ENCODE data around the gene GABRB2. TPM values are rescaled to one million over a fixed set of nuclear protein-coding genes. Genes with fewer than 3 reads are reported as not detected.

The GABRB2 gene
- polyA plus RNA-seq, 2 of the 4 experiments (the other 2 are of a cell fraction): not detected

GRCh38 chr5:161391016-161391415 lies 155.5 kb downstream of the GABRB2 start:
- POLR2A ChIA-PET: no interaction called here
- Histone ChIP-seq H3K4me3 (no peak overlapping the region), H3K4me2 (no peak overlapping the region), H3K27ac (no peak overlapping the region), H3K9me3 (no peaks in the 10 kb centered on the region), H3K4me1 (no peaks in the 10 kb centered on the region)
- no peak for ATAC-seq
- CTCF ChIA-PET: interaction anchor here (1.7 kb wide), 1 partner anchor 1957 kb away, joined by 4 read pairs; no protein-coding TSS in a partner anchor
- WGBS (ENCODE audit: missing lambda C conversion rate): 0% methylated on average over 1 of the region's 1 CpG
- DNase-seq (ENCODE audit: low read depth in 1 of 2, low spot score in 1 of 2): no peak
- no peak for TF ChIP-seq MAFK (IDR thresholded peaks at IDR 0.05; ENCODE audit: partially characterized antibody)
- TF ChIP-seq RAD21 (conservative IDR thresholded peaks at IDR 0.05 in 1 of 2, IDR thresholded peaks at IDR 0.05 in 1 of 2): no peak
- no peak for TF ChIP-seq RNF2 (IDR thresholded peaks at IDR 0.05; ENCODE audit: borderline replicate concordance, low read depth)
- no peak for TF ChIP-seq ZSCAN20 (CRISPR knock-in tag; IDR thresholded peaks at IDR 0.05)
- TF ChIP-seq MYC (IDR thresholded peaks at IDR 0.05; ENCODE audit: borderline replicate concordance, low read length): no peak
- TF ChIP-seq EHMT2 (IDR thresholded peaks at IDR 0.05; ENCODE audit: low read depth): no peak
- no peak for TF ChIP-seq NFE2L2 (conservative IDR thresholded peaks at IDR 0.05; ENCODE audit: low read length)
- TF ChIP-seq HMGXB4 (CRISPR knock-in tag; IDR thresholded peaks at IDR 0.05; ENCODE audit: borderline replicate concordance): no peak
- no peak for TF ChIP-seq SREBF2 (IDR thresholded peaks at IDR 0.05)
- no peak for TF ChIP-seq BCL3 (IDR thresholded peaks at IDR 0.05)
- no peak for TF ChIP-seq HEYL (CRISPR knock-in tag; IDR thresholded peaks at IDR 0.05)
- TF ChIP-seq NR3C1 (IDR thresholded peaks at IDR 0.05): no peak
- TF ChIP-seq ESRRA (IDR thresholded peaks at IDR 0.05; ENCODE audit: borderline replicate concordance, low read length): no peak
- TF ChIP-seq TFCP2L1 (CRISPR knock-in tag; IDR thresholded peaks at IDR 0.05): no peak
- TF ChIP-seq CHD2 (IDR thresholded peaks at IDR 0.05; ENCODE audit: low read length, partially characterized antibody): no peak
- TF ChIP-seq JUNB (IDR thresholded peaks at IDR 0.05): no peak
- no peak for TF ChIP-seq NPAS2 (CRISPR knock-in tag; IDR thresholded peaks at IDR 0.05; ENCODE audit: borderline replicate concordance)
- no peak for TF ChIP-seq JUN (IDR thresholded peaks at IDR 0.05)
- no peak for TF ChIP-seq TP53 (CRISPR knock-in tag; IDR thresholded peaks at IDR 0.05)
- no peak for TF ChIP-seq BHLHE40 (IDR thresholded peaks at IDR 0.05; ENCODE audit: low read depth, low read length)
- no peak for FAIRE-seq

- TF ChIP-seq JUN (IDR thresholded peaks at IDR 0.05) (no peak), ZSCAN20 (CRISPR knock-in tag; IDR thresholded peaks at IDR 0.05) (no peak)
- no peak overlapping the region for H3K4me3 ChIP-seq
- 0% methylated on average over 2 of the region's 2 CpGs for WGBS (ENCODE audit: missing lambda C conversion rate)
- no peaks in the 10 kb centered on the region for H3K4me1 ChIP-seq
- ATAC-seq (no peak), FAIRE-seq (no peak), DNase-seq (ENCODE audit: low read depth in 1 of 2, low spot score in 1 of 2) (no peak)
- ChIA-PET CTCF (no interaction called here), POLR2A (no interaction called here)
- no peak overlapping the region for H3K4me2 ChIP-seq
- no peak overlapping the region for H3K27ac ChIP-seq
- no peaks in the 10 kb centered on the region for H3K9me3 ChIP-seq
Observed at GRCh38 chr5:161387121-161387520, 159.4 kb downstream of the GABRB2 start.

GRCh38 chr5:161385027-161385426 lies 161.5 kb downstream of the GABRB2 start:
- WGBS (ENCODE audit: missing lambda C conversion rate): 23% methylated on average over 4 of the region's 4 CpGs
- no peak for FAIRE-seq

More at GRCh38 chr5:161385027-161385426, 161.5 kb downstream of the GABRB2 start:
- H3K4me3 ChIP-seq: no peak overlapping the region
- CTCF ChIA-PET: no interaction called here
- POLR2A ChIA-PET: no interaction called here
- TF ChIP-seq HOXB5 (CRISPR knock-in tag; IDR thresholded peaks at IDR 0.05): no peak
- no peak for TF ChIP-seq POLR2AphosphoS2 (conservative IDR thresholded peaks at IDR 0.05; ENCODE audit: low read length)
- no peak for TF ChIP-seq USF2 (IDR thresholded peaks at IDR 0.05)
- TF ChIP-seq ZFP36 (IDR thresholded peaks at IDR 0.05; ENCODE audit: borderline replicate concordance, partially characterized antibody): no peak
- no peak for TF ChIP-seq ZSCAN20 (CRISPR knock-in tag; IDR thresholded peaks at IDR 0.05)
- no peak for TF ChIP-seq ATOH8 (CRISPR knock-in tag; IDR thresholded peaks at IDR 0.05; ENCODE audit: low read depth)
- no peak for TF ChIP-seq HDAC2 (IDR thresholded peaks at IDR 0.05)
- TF ChIP-seq EHF (CRISPR knock-in tag; IDR thresholded peaks at IDR 0.05): no peak
- TF ChIP-seq RARB (CRISPR knock-in tag; IDR thresholded peaks at IDR 0.05): no peak
- no peak for TF ChIP-seq ESRRA (IDR thresholded peaks at IDR 0.05; ENCODE audit: borderline replicate concordance, low read length)
- no peak for TF ChIP-seq BCL3 (IDR thresholded peaks at IDR 0.05)
- no peak for TF ChIP-seq SREBF2 (IDR thresholded peaks at IDR 0.05)
- no peak for TF ChIP-seq ZC3H11A (IDR thresholded peaks at IDR 0.05)
- H3K27ac ChIP-seq: no peak overlapping the region
- no peaks in the 10 kb centered on the region for H3K9me3 ChIP-seq
- ATAC-seq (no peak), DNase-seq (ENCODE audit: low read depth in 1 of 2, low spot score in 1 of 2) (no peak)
- H3K4me1 ChIP-seq: no peaks in the 10 kb centered on the region
- no peak overlapping the region for H3K4me2 ChIP-seq
